Astrocyte (in vitro differentiated cells and primary cell): ENCODE measurements around the gene TRIM15.

Experiments used
- CTCF ChIP-seq: IDR thresholded peaks from 2 replicates; pipeline ENCODE4 v1.5.1; 2011; ENCODE audit warnings: low read depth, mild to moderate bottlenecking, inconsistent platforms, low read length, moderate library complexity; ENCODE audit not compliant: insufficient read depth
- EZH2 ChIP-seq: IDR thresholded peaks from 2 replicates; pipeline ENCODE4 v1.6.1; 2012; ENCODE audit warnings: mild to moderate bottlenecking, low read length, inconsistent platforms; ENCODE audit not compliant: insufficient read depth

GRCh38 chr6:30150671-30151395 is 12.5 kb upstream of the TRIM15 start:
- TF ChIP-seq CTCF = no peak
- no peak for TF ChIP-seq EZH2
